Omental fat pad (tissue), 4 donors: ENCODE measurements around the gene MYO18A. TPM values are rescaled to one million over a fixed set of nuclear protein-coding genes. Genes with fewer than 3 reads are reported as not detected.
A peak's percentile ranks its signal among the peaks of the same experiment; 100 is the strongest.

Source experiments
- ATAC-seq: fragments of 150-250 bp; one replicate; pipeline ENCODE4 v1.9.1; 2016; ENCODE audit warnings: mild to moderate bottlenecking, moderate library complexity; ENCODE audit not compliant: low FRiP score
- DNase-seq: peaks from one replicate; pipeline ENCODE4 v3.0.0-alpha.2; 2019; ENCODE audit warnings: low spot score
- total RNA-seq, 4 donors: library from RNA; depleted of rRNA; stranded (reverse); fragments of >200 nt; gene quantifications; one replicate each; pipeline ENCODE4 v1.1.0, GENCODE V29; 2016
- TF ChIP-seq, protein P1 (sequence below), 3 donors: fragments of 450-650 bp; IDR thresholded peaks; one replicate each; pipeline ENCODE4 v1.5.1; 2016 to 2017; ENCODE audit warnings: antibody characterized with exemption in 3 of 3, mild to moderate bottlenecking in 3 of 3, moderate library complexity in 2 of 3

Gene MYO18A
- total RNA-seq, 4 donors from 2014 or later = 33.1 to 99.0 (median 50.6) TPM

DNA sequence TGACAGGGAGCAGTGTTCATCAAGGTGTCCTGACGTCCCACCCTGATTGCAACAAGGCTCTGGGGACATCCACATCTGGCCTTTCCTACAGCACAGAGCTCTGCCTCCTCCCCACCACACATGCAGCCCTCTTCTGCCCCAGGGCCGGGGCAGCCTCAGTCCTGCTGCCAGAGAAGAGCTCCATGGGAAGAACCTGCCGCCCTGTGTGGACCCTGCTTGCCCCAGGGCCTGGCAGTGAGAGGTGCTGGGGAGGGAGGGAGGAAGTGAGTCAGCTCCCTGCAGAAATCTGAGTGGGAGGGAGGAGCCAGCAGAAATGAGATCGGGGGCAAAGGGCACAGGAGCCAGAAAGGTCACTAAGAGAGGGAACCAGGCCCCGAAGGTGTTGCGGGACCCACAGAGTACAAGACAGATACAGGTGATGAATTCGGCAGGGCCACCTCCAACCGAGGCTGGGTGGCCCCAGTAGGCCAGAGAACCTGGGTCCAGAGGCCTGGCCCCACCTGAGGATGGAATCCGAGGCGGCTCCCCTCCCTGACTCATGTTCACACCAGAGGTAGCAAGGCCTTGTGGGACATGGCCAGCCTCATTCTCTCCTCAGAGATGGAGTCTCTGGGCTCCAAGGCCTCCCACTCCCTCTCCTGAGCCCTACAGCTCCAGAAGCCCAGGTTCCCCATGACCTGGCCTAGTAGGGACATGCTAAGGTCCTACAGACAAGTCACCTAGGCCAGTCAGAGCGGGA, 24.8 kb downstream of the MYO18A start:
- ATAC-seq = peak; percentile 88
- DNase-seq = no peak

DNA sequence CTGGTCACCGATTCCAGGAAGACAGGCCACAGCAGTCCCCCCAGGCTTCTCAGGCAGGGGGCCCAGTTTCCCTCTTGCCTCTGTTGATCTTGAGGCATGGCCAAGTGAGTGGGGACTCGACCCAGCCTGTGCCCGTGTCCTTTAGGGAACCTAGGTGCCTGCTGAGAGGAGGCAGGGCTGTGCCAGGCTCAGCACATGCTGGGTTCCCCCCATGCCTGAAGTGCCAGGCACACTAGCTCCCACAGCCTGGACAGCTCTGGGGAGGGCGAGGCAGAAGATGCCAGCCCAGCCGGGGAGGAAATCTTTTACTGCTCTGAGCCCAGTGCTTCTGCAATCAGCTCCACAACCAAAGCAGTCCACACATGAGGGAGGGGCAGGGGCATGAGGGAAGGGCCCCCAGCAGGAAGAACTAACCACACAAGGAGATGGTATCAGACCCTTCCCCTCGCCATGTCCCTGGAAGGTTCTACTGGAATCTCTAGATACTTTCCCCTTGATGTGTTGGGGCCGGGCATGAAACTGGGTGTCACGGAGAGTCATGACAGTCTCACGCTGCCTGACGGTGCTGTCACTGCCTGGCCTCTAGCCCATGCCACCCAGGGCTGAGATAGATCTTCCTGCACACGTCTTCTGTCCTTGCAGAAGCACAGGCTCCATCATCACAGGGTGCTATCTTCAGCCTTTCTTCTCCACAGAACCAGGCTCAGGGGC, 25.5 kb downstream of the MYO18A start:
- ATAC-seq (peak; percentile 5), DNase-seq (no peak)
- TF ChIP-seq, protein P1, sequence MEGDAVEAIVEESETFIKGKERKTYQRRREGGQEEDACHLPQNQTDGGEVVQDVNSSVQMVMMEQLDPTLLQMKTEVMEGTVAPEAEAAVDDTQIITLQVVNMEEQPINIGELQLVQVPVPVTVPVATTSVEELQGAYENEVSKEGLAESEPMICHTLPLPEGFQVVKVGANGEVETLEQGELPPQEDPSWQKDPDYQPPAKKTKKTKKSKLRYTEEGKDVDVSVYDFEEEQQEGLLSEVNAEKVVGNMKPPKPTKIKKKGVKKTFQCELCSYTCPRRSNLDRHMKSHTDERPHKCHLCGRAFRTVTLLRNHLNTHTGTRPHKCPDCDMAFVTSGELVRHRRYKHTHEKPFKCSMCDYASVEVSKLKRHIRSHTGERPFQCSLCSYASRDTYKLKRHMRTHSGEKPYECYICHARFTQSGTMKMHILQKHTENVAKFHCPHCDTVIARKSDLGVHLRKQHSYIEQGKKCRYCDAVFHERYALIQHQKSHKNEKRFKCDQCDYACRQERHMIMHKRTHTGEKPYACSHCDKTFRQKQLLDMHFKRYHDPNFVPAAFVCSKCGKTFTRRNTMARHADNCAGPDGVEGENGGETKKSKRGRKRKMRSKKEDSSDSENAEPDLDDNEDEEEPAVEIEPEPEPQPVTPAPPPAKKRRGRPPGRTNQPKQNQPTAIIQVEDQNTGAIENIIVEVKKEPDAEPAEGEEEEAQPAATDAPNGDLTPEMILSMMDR (IDR thresholded peaks at IDR 0.05) = no peak

More for the DNA sequence above, 24.8 kb downstream of the MYO18A start:
- TF ChIP-seq, protein P1 (IDR thresholded peaks at IDR 0.05) = no peak

GRCh38 chr17:29151567-29151966, 28.6 kb downstream of the MYO18A start:
- DNase-seq (no peak), ATAC-seq (no peak)
- TF ChIP-seq, protein P1 (IDR thresholded peaks at IDR 0.05) = no peak

GRCh38 chr17:29150161-29150560, 30.0 kb downstream of the MYO18A start:
- ATAC-seq (no peak), DNase-seq (no peak)
- TF ChIP-seq, protein P1 (IDR thresholded peaks at IDR 0.05) = no peak

- DNase-seq (no peak), ATAC-seq (peak; percentile 2)
- TF ChIP-seq, protein P1 (IDR thresholded peaks at IDR 0.05) = no peak
Observed at GRCh38 chr17:29149431-29150064, 30.6 kb downstream of the MYO18A start.

- TF ChIP-seq, protein P1 (IDR thresholded peaks at IDR 0.05) = peak in 2 of 3 donors; percentile 78 to 81
- DNase-seq = peak; percentile 78
- peak; percentile 97 for ATAC-seq
Observed at GRCh38 chr17:29148790-29149430, 31.3 kb downstream of the MYO18A start.
